T47D (cell line): ENCODE results near the gene TEX19.
"Not testable (repeated sequence)": the region's sequence is repeated elsewhere in the genome, so short reads cannot be mapped to it uniquely, and the experiment has no call there.

Experiments used
- DNase-seq, 2 experiments: peaks; one replicate each; pipeline versions ENCODE4 v3.0.0 to v3.0.0-alpha.2; 2011 to 2012; ENCODE audit warnings: low read depth in 1 of 2, low spot score in 1 of 2
- JUND ChIP-seq: IDR thresholded peaks from 2 replicates; pipeline ENCODE4 v1.6.1; 2012; ENCODE audit warnings: low read depth
- in situ Hi-C: cut with HindIII; loops from 2 replicates; pipeline ENCODE4 v1.10.0; 2016; ENCODE audit warnings: low sequenced_read_pairs, low pct_unique_long_range_greater_than_20kb

Gene TEX19

DNA sequence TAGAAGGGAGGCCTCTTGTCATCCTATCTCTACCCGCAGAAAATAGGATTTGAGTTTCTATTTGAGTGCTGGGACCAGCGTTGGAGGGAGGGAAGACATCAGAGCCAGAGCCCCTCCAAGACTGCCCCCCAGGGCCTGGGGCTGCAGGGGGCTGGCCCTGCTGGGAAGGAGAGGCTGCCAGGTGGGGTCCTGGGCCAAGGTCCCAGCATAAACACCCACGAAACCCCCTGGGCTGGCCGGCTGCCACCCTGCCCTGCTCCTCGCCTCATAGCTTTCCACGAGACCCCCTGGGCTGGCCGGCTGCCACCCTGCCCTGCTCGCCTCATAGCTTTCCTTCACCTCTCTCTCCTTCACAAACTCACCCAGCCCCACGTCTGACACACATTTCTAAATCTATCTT, 10.6 kb upstream of the TEX19 start:
- in situ Hi-C loops, result loop anchor here (10.0 kb wide), 1 partner anchor 66 kb away; the partner anchor contains the start of genes HEXD and OGFOD3
- DNase-seq, result no peak
- no peak for TF ChIP-seq JUND

DNA sequence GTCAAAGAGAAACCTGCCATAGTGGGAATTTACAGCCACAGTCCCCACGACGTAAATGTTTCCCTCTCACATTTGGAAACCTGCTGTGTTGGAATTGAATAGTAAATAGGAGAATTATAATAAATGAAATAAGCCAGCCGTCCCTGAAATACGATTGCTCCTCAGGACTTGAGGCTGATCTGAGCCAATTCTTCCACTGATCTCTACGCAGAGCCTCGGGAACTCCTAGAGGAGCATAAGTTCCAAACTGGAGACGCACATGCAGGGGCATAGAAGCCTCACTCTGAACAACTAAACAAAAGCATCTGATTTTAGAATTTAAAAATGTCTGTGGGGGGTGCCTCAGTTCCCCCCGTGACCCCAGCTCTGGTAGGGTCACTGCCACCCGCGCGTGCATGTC, 10.2 kb upstream of the TEX19 start:
- in situ Hi-C loops, result loop anchor here (10.0 kb wide), 1 partner anchor 66 kb away; the partner anchor contains the start of genes HEXD and OGFOD3
- TF ChIP-seq JUND, result no peak
- DNase-seq, result no peak

DNA sequence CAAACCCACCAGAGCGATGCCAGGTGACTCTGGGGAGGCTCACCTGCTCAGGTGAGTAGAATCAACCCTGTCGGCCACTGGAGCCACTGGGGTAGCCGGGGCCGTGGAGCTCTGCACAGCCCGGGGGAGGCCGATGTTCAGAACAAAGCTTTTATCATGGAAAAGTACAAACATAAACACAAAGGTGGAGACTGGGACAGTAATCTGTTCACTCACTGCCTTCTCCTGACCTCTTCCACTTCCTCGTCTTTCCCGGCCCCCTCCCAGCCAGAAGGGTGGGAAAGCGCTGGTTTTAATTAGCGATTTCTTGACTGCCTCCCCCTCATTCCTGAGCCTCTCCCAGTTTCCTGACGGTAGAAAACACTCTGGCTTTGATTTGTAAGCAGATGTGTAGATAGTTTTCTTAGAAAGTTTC, 9.8 kb upstream of the TEX19 start:
- in situ Hi-C loops, result loop anchor here (10.0 kb wide), 1 partner anchor 66 kb away; the partner anchor contains the start of genes HEXD and OGFOD3
- no peak for DNase-seq
- TF ChIP-seq JUND, result no peak

DNA sequence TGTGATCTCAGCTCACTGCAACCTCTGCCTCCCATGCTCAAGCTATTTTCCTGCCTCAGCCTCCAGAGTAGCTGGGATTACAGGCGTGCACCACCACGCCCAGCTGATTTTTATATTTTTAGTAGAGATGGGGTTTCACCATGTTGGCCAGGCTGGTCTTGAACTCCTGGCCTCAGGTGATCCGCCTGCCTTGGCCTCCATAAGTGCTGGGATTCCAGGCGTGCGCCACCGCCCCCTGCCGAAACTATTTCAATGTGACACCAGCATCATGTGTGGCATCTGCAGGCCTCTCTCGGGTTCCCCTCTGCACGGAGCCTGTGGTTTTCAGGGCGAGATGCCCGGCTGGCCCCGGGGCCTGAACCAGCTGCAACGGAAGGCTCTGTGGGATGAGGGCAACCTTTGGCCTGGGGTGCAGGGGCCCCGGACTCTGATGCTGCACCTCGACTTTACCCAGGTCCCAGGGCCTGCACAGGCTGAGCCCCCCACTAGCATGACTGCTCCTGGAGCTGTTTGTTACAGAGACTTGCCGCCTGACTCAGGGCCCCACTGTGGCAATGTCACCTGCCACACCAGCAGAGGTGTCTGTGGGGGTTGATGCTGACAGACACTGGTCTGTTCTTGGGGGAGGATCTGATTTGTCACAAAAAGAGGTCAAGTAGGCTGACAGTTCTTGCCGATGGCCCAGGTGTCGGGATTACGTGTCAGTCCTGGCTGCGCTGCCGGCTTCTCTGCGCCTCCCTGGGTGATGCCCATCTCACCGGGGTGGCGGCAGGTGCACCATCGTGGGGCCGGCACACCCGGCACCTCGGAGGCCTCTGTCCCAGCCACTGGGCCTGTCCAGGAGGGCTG, 8.6 kb upstream of the TEX19 start:
- in situ Hi-C loops, result no loop called here
- TF ChIP-seq JUND, result no peak
- DNase-seq, result peak in 1 of 2 experiments; percentile 56

DNA sequence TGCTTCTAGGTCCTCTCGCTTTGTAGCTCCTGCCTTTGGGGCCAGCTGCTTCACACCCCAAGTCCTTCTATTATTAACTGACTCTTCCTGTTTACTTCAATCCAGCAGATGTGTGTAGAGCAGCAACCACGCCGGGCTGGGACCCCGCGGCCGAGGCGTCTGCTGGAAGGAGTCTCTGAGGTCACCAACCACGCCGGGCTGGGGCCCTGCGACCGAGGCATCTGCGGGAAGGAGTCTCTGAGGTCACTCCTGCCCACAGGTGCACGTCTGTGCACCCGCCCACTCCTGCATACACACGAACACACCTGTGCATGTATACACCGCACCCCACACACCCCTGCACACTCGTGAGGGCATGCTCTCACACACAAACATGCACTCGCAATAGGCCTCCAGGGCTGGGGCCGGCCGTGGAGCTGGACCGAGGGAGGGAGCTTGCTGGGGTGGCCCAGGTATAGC, 7.8 kb upstream of the TEX19 start:
- TF ChIP-seq JUND, result no peak
- no peak for DNase-seq
- in situ Hi-C loops, result no loop called here

DNA sequence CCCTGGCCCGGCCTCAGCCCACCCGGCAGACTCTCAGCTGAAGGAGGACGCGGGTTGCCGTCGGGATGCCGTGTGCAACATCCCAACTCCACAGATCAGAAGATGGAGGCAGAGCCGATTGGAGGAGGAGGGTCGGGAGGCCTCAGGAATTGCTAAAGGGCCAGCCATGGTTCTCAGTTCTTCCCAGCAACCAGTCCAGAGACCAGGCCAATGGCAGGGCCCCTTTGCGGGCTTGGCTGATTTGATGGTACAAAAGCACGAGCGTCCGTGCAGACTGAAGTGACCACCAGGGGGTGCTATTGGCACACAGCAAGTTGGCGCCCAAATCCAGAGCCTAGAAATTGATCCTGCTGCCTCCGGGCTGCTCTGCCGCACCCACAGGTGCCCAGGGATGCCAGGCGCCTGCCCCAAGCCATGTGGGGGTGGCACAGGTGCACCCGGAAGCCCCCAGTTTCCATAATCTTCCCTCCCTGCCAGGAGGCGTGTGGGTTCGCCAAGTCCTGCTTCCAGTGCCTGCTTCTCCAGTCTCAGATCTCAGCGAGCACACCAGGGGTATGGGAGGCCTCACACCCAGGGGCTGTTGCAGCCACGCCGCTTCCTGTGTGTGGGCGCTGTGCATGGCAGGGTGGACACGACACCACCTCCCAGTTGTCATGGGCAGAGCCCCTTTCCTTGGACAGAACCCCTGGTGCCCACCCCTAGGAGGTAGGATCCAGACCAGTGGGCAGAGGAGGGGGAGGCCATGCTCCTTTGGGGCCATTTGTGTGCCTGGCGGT, 7.1 kb upstream of the TEX19 start:
- peak; percentile 89 to 94 for DNase-seq
- TF ChIP-seq JUND, result no peak
- in situ Hi-C loops, result no loop called here

DNA sequence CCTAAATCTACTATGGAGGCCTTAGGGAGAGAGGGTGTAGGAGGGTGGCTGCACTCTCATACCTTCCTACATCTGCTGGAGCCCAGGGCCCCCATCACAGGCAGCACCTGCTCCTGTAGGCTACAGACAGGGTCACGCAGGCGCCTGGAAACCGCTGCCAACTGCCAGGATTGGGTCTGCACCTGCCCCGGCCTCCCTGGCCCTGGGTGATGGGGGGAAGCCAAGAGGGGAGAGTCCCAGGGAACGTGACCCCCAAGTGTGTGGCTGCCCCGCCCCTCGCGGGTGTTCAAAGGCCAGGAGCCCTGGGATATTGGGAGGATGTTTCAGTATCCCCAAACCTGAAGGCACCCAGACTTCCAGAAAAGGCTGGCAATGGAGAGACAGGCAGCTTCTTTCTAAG, 5.6 kb upstream of the TEX19 start:
- in situ Hi-C loops, result no loop called here
- no peak for DNase-seq
- TF ChIP-seq JUND, result no peak

DNA sequence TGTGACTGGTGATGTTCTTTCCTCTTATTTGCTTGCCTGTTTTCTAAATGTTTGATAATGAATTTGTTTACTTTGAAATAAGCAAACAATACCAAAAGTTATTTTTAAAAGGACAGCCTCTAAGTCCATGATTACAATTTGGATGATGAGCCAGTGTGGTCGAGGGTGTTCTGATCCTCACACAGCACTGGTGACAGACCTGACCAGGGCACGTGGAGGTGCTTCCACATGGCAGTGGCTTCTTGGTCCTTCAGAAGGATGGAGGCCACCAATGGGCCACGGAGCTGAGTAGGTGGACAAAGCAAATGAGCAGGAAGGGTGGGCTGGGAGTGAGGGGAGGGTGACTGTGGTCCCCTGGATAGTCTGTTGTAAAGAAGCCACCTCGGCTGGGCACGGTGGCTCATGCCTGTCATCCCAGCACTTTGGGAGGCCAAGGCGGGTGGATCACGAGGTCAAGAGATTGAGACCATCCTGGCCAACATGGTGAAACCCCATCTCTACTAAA, 4.2 kb upstream of the TEX19 start:
- no peak for DNase-seq
- TF ChIP-seq JUND, result no peak
- in situ Hi-C loops, result no loop called here

DNA sequence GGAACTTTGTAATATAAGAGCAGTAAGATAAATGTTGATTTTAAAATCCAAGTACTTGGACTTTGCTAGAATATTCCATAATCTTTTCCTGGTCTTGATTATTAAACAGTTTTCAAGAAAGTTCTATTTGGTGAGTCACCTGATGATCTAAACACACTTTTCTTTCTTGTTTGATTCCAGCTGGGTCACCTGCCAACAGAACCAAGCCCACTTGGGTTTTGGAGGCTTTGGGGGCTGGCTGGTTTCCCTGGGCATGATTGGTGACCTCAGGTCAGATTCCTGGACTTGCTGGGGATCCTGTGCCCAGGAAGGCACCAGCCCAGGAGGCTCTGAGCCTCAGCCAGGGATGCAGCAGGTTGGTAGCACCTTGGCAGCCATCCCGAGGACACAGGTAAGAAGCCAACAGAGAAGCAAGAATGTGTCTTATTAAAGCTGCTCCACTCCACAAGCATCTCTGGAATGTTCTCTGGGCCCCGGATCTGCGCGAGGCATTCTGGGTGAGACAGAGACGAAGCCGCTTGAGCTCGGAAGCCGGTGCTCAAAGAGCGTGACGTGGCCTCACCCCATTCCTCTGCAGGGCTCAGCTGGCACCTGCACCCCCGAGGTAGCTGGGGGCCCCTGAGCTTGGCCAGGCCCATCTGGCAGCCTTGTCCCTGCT, 3.1 kb upstream of the TEX19 start:
- in situ Hi-C loops, result no loop called here
- TF ChIP-seq JUND, result no peak
- DNase-seq, result peak; percentile 89 to 94

DNA sequence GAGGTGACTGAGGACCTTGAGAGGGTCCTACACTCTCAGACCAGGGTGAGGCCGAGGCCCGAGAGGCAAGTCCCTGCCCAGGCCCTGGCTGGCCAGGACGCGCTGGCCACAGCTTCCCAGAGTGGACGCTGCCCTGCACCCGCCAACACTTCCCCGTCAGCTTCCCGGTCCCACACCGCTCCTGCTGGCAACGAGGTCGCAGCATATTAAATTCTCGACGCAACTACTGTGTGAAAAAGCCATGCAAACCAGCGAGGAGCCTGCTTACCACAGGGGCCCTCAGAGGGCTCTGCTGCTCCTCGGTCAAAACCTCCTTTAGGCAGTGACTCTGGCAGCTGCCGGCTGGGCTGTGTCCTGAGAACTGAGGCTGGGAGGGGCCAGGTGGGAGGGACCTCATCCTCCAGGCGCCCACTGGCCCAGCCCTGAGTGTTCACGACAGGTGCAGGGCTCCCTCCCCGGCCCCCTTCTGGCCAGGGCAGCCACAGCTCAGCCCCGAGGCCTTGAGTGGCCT, 2.1 kb upstream of the TEX19 start:
- in situ Hi-C loops, result no loop called here
- no peak for TF ChIP-seq JUND

DNA sequence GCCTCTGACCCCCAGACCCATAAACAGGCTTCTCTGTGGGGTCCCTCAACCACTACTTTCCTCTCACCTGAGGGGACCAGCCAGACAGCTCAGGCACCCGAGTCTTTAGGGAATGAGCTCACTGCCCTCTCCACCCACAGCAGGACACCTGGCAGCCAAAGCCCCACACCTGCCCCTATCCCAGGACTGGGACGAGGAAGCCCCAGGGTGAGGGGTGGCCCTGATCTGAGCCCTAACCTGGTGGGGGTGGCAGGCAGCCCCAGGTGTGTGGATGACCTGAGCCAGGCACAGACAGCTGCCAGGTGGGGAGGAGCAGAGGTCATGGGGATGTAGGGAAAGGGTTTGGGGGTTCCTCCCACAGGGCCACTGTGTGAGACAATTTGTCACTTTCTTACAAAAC, 1.7 kb upstream of the TEX19 start:
- no peak for DNase-seq
- in situ Hi-C loops, result no loop called here
- no peak for TF ChIP-seq JUND

More for the DNA sequence above, 2.1 kb upstream of the TEX19 start:
- peak in 1 of 2 experiments; percentile 71 for DNase-seq

DNA sequence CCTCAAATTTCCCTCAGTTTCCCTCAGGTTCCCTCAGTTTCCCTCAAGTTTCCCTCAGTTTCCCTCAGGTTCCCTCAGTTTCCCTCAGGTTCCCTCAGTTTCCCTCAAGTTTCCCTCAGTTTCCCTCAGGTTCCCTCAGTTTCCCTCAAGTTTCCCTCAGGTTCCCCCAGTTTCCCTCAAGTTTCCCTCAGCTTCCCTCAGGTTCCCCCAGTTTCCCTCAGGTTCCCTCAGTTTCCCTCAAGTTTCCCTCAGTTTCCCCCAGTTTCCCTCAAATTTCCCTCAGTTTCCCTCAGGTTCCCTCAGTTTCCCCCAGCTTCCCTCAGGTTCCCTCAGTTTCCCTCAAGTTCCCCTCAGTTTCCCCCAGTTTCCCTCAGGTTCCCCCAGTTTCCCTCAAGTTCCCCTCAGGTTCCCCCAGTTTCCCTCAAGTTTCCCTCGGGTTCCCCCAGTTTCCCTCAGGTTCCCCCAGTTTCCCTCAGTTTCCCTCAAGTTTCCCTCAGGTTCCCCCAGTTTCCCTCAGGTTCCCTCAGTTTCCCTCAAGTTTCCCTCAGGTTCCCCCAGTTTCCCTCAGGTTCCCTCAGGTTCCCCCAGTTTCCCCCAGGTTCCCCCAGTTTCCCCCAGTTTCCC, 516 bp downstream of the TEX19 start:
- in situ Hi-C loops, DNase-seq: not testable (repeated sequence)
